Measurements from ENCODE around the gene ZNF236. TPM values are rescaled to one million over a fixed set of nuclear protein-coding genes. Genes with fewer than 3 reads are reported as not detected.
A peak's percentile ranks its signal among the peaks of the same experiment; 100 is the strongest.

The ZNF236 gene
- total RNA-seq, 2 donors from 2014 or later = 8.3 to 29.0 TPM

- H3K27me3 ChIP-seq (replicated peaks; ENCODE audit: insufficient read depth) = no peaks in the 10 kb centered on the region
- no peak for TF ChIP-seq POLR2AphosphoS5 (IDR thresholded peaks at IDR 0.05)
- TF ChIP-seq, protein P1, sequence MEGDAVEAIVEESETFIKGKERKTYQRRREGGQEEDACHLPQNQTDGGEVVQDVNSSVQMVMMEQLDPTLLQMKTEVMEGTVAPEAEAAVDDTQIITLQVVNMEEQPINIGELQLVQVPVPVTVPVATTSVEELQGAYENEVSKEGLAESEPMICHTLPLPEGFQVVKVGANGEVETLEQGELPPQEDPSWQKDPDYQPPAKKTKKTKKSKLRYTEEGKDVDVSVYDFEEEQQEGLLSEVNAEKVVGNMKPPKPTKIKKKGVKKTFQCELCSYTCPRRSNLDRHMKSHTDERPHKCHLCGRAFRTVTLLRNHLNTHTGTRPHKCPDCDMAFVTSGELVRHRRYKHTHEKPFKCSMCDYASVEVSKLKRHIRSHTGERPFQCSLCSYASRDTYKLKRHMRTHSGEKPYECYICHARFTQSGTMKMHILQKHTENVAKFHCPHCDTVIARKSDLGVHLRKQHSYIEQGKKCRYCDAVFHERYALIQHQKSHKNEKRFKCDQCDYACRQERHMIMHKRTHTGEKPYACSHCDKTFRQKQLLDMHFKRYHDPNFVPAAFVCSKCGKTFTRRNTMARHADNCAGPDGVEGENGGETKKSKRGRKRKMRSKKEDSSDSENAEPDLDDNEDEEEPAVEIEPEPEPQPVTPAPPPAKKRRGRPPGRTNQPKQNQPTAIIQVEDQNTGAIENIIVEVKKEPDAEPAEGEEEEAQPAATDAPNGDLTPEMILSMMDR (IDR thresholded peaks at IDR 0.05) = no peak
- TF ChIP-seq POLR2A (IDR thresholded peaks at IDR 0.05) = no peak
- no peak overlapping the region for H3K4me3 ChIP-seq
- DNase-seq (ENCODE audit: low spot score) = no peak
- 91% methylated on average over 35 of the region's 36 CpGs for WGBS
- no peaks in the 10 kb centered on the region for H3K9me3 ChIP-seq
- intact Hi-C loops (cut with DNase I) = no loop called here
- no peak overlapping the region for H3K27ac ChIP-seq
- H3K4me1 ChIP-seq (replicated peaks) = no peaks in the 10 kb centered on the region
- H3K36me3 ChIP-seq = no peaks in the 10 kb centered on the region
These were observed 33.6 kb upstream of the ZNF236 start for GRCh38 chr18:76788571-76789317.

DNA sequence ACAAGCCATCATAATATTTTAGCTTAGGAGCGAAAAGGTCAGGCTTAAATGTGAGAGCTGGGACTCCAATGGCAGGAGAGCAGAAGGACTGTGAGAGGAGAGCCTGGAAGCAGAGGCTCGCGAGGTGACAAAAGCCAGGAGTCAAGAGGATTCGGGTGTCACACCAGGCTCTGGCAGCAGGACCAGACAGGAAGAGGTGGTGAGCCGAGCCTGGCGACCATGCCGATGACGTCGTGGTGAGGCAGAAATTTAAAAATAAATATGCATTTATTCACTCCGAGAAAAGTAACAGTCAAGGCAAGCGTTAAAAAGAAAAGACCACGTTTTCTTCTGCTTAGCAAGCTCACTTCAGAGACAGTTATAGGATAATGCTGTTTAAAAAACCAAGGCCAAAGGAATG is 31.3 kb upstream of the ZNF236 start:
- TF ChIP-seq, protein P1 (IDR thresholded peaks at IDR 0.05) = no peak
- TF ChIP-seq POLR2AphosphoS5 (IDR thresholded peaks at IDR 0.05) (no peak), POLR2A (IDR thresholded peaks at IDR 0.05) (no peak)
- Histone ChIP-seq H3K27ac (no peak overlapping the region), H3K27me3 (replicated peaks; ENCODE audit: insufficient read depth) (no peaks in the 10 kb centered on the region), H3K9me3 (no peaks in the 10 kb centered on the region), H3K4me1 (replicated peaks) (no peaks in the 10 kb centered on the region), H3K36me3 (no peaks in the 10 kb centered on the region), H3K4me3 (no peak overlapping the region)
- intact Hi-C loops (cut with DNase I) = no loop called here
- no peak for DNase-seq (ENCODE audit: low spot score)
- 93% methylated on average over 12 of the region's 12 CpGs for WGBS

DNA sequence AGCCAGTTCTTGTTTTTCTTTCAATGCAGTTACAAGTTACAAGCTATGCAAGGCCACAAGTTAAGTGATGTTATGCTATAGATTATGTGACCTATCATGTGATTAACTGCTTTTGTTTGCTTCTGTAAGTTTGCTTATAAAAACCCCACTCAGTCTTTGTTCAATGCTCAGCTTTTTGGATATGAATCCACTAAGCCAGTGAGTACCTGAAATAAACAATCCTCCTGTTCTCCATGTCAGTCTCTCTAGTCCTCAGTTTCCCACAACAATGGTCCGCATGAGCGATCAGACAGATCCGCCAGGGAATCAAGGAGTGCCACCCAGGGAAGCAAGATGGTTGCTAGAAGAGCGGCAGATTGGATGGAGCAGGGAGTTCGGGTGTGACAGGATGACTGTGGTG is 30.7 kb upstream of the ZNF236 start:
- Histone ChIP-seq H3K4me1 (replicated peaks) (no peaks in the 10 kb centered on the region), H3K36me3 (no peaks in the 10 kb centered on the region), H3K27ac (no peak overlapping the region), H3K9me3 (no peaks in the 10 kb centered on the region), H3K27me3 (replicated peaks; ENCODE audit: insufficient read depth) (no peaks in the 10 kb centered on the region), H3K4me3 (no peak overlapping the region)
- TF ChIP-seq POLR2AphosphoS5 (IDR thresholded peaks at IDR 0.05) (no peak), POLR2A (IDR thresholded peaks at IDR 0.05) (no peak)
- TF ChIP-seq, protein P1 (IDR thresholded peaks at IDR 0.05) = no peak
- intact Hi-C loops (cut with DNase I) = no loop called here
- WGBS = 85% methylated on average over 5 of the region's 5 CpGs
- no peak for DNase-seq (ENCODE audit: low spot score)

- no peak for DNase-seq (ENCODE audit: low spot score)
- 65% methylated on average over 4 of the region's 4 CpGs for WGBS
- no peak overlapping the region for H3K27ac ChIP-seq
- H3K27me3 ChIP-seq (replicated peaks; ENCODE audit: insufficient read depth) = no peaks in the 10 kb centered on the region
- TF ChIP-seq POLR2A (IDR thresholded peaks at IDR 0.05) = no peak
- no peak for TF ChIP-seq POLR2AphosphoS5 (IDR thresholded peaks at IDR 0.05)
- no peaks in the 10 kb centered on the region for H3K36me3 ChIP-seq
- H3K4me3 ChIP-seq = no peak overlapping the region
- no peaks in the 10 kb centered on the region for H3K9me3 ChIP-seq
- H3K4me1 ChIP-seq (replicated peaks) = no peaks in the 10 kb centered on the region
- intact Hi-C loops (cut with DNase I) = no loop called here
These were observed 28.0 kb upstream of the ZNF236 start for GRCh38 chr18:76794326-76794725.

- H3K4me1 ChIP-seq (replicated peaks) = no peaks in the 10 kb centered on the region
- TF ChIP-seq POLR2AphosphoS5 (IDR thresholded peaks at IDR 0.05) = no peak
- TF ChIP-seq, protein P1 (IDR thresholded peaks at IDR 0.05) = peak; percentile 70 to 88 (median 78)
- H3K36me3 ChIP-seq = no peaks in the 10 kb centered on the region
- 22% methylated on average over 61 of the region's 61 CpGs for WGBS
- no peaks in the 10 kb centered on the region for H3K9me3 ChIP-seq
- peak; percentile 32 for DNase-seq (ENCODE audit: low spot score)
- H3K27me3 ChIP-seq (replicated peaks; ENCODE audit: insufficient read depth) = no peaks in the 10 kb centered on the region
- H3K4me3 ChIP-seq = peak overlapping the region; percentile 13 to 25
- no peak overlapping the region for H3K27ac ChIP-seq
- intact Hi-C loops (cut with DNase I) = loop anchor here (2.0 kb wide), 2 partner anchors 73 to 181 kb away; no protein-coding TSS in a partner anchor
These were observed 20.5 kb upstream of the ZNF236 start for GRCh38 chr18:76801567-76802505.
